Activated T-cell treated with anti-CD3 and anti-CD28 coated beads, Interleukin-2, amount 50 U/mL, for 72 hours (primary cell): ENCODE measurements around the gene AFAP1L1. TPM values are rescaled to one million over a fixed set of nuclear protein-coding genes. Genes with fewer than 3 reads are reported as not detected.

Experiments
- ATAC-seq, 2 donors: fragments of 150-1000 bp; cut with Tn5 transposase; replicated peaks in 1 of 2; 2 replicates each; pipeline ENCODE4 v1.10.0; 2021; ENCODE audit warnings: moderate library complexity in 2 of 2, mild to moderate bottlenecking in 1 of 2
- DNase-seq, 2 donors: peaks; one replicate each; pipeline ENCODE4 v3.0.0; 2021 to 2022; ENCODE audit warnings: mixed read lengths in 1 of 2
- H3K27ac Mint-ChIP-seq: one replicate; pipeline ENCODE4 v1.8.0; 2022; ENCODE audit warnings: mild to moderate bottlenecking, moderate library complexity, mixed read lengths
- H3K27me3 Mint-ChIP-seq: one replicate; pipeline ENCODE4 v1.8.0; 2022; ENCODE audit warnings: low read depth, mixed read lengths
- H3K36me3 Mint-ChIP-seq, 2 donors: one replicate each; pipeline ENCODE4 v1.8.0; 2022; ENCODE audit warnings: mixed read lengths in 2 of 2, mild to moderate bottlenecking in 1 of 2; ENCODE audit not compliant: insufficient read depth in 2 of 2
- H3K4me1 Mint-ChIP-seq: one replicate; pipeline ENCODE4 v1.8.0; 2022; ENCODE audit warnings: low read depth, mixed read lengths
- H3K4me3 Mint-ChIP-seq, 2 donors: one replicate each; pipeline ENCODE4 v1.8.0; 2022; ENCODE audit warnings: mild to moderate bottlenecking in 2 of 2, mixed read lengths in 2 of 2, moderate library complexity in 2 of 2
- H3K9me3 Mint-ChIP-seq, 2 donors: one replicate each; pipeline ENCODE4 v1.8.0; 2022; ENCODE audit warnings: mixed read lengths in 2 of 2
- total RNA-seq, 2 donors: library from RNA; stranded (reverse); gene quantifications; one replicate each; pipeline ENCODE4 v1.2.3, GENCODE V29; 2022

The AFAP1L1 gene
- total RNA-seq, 2 donors from 2014 or later: 0.12 to 0.17 TPM

GRCh38 chr5:149282027-149282965 is 10.6 kb downstream of the AFAP1L1 start:
- no peak for DNase-seq
- H3K4me1 Mint-ChIP-seq: peaks cover 16% of the 10 kb centered on the region
- H3K36me3 Mint-ChIP-seq: no peaks in the 10 kb centered on the region
- H3K4me3 Mint-ChIP-seq: no peak overlapping the region
- no peaks in the 10 kb centered on the region for H3K9me3 Mint-ChIP-seq
- ATAC-seq: no peak
- no peak overlapping the region for H3K27ac Mint-ChIP-seq
- H3K27me3 Mint-ChIP-seq: peaks cover 12% of the 10 kb centered on the region

DNA sequence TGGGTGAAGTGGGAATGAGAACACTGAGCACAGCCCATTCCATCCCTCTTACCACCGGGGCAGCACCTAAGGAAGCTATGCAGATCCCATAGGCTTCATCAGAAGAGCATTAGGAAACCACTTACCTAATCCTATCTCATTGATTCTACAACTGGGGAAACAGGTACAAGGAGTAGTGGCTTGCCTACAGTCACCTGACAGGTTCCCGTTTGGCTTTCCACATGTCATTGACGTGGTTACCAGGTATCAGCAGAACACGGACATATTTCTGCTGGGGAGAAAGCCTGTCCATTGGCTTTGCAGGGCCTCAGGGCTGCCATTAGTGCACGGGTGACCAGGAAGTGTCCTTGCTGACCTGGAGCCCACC is 11.3 kb downstream of the AFAP1L1 start:
- no peaks in the 10 kb centered on the region for H3K9me3 Mint-ChIP-seq
- no peaks in the 10 kb centered on the region for H3K36me3 Mint-ChIP-seq
- DNase-seq (no peak), ATAC-seq (no peak)
- peaks cover 16% of the 10 kb centered on the region for H3K4me1 Mint-ChIP-seq
- peaks cover 5% of the 10 kb centered on the region for H3K27me3 Mint-ChIP-seq
- no peak overlapping the region for H3K27ac Mint-ChIP-seq
- no peak overlapping the region for H3K4me3 Mint-ChIP-seq

DNA sequence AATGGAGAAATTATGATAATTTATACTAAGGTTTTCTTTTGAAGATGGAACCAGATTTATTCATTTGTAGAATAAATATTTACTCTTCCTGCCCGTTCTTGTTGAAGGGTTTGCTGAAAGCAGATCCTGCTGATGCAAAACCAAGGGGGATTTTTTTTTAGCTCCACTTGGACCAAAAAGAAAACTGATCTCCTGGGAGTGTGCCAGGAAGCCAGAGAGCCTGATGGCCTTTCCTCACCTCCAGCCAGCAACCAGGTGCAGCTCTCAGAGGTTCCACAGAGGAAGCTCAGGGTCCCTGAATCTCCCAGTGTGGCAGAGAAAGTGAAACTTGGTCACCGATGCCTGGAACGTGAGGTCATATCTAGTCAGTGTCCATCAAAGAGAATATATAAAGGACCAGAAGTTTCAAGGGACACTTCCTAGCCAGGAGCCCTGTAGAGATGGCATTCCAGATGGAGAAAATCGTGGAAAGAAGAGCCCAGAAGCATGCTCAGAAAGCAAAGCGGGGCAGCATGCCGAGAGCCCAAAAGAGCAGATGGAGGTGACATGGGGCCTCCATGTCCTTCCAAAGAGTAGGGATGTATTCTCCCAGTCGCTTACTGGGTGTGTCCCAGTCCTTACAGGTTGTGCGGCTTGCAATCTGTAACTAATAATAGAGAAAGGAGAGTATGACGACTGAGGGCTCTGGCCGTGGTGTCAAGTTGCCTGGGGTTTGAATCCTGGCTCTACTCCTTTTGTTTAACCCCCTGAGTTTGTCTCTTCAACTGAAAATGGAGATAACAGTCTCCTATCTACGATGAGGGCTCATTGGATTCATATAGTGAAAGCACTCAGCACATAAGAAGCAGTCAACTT is 12.2 kb downstream of the AFAP1L1 start:
- H3K27ac Mint-ChIP-seq: no peak overlapping the region
- DNase-seq: no peak
- H3K36me3 Mint-ChIP-seq: no peaks in the 10 kb centered on the region
- no peaks in the 10 kb centered on the region for H3K9me3 Mint-ChIP-seq
- H3K27me3 Mint-ChIP-seq: no peaks in the 10 kb centered on the region
- peaks cover 16% of the 10 kb centered on the region for H3K4me1 Mint-ChIP-seq
- no peak for ATAC-seq
- H3K4me3 Mint-ChIP-seq: no peak overlapping the region

GRCh38 chr5:149284501-149284900 is 12.8 kb downstream of the AFAP1L1 start:
- ATAC-seq (no peak), DNase-seq (no peak)
- Mint-ChIP-seq H3K27me3 (no peaks in the 10 kb centered on the region), H3K9me3 (no peaks in the 10 kb centered on the region), H3K36me3 (no peaks in the 10 kb centered on the region), H3K4me1 (peaks cover 16% of the 10 kb centered on the region), H3K27ac (no peak overlapping the region), H3K4me3 (no peak overlapping the region)

DNA sequence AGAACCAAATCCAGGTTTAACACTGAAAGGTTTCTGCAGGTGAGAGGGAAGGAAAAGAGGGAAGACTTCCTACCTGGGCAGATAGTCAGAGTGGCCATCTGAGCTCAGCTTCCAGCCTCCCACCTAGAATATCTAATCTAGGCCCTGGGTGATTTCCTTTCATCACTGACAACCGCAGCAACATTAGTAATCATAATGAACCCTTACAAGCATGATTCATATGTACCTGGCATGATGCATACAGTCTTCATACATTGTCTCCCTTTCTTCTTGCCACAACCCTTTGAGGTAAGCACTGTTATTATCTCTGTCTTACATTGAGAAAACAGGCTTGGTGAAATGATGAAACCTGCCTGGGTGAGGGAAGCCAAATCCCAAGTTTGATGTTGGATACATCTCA is 13.5 kb downstream of the AFAP1L1 start:
- H3K27ac Mint-ChIP-seq: no peak overlapping the region

GRCh38 chr5:149288436-149288835 is 16.8 kb downstream of the AFAP1L1 start:
- Mint-ChIP-seq H3K4me3 (no peak overlapping the region), H3K27me3 (no peaks in the 10 kb centered on the region), H3K36me3 (no peaks in the 10 kb centered on the region), H3K4me1 (peaks cover 16% of the 10 kb centered on the region), H3K9me3 (no peaks in the 10 kb centered on the region), H3K27ac (no peak overlapping the region)
- ATAC-seq (no peak), DNase-seq (no peak)

More for the DNA sequence above, 13.5 kb downstream of the AFAP1L1 start:
- DNase-seq: no peak
- Mint-ChIP-seq H3K27me3 (no peaks in the 10 kb centered on the region), H3K4me3 (no peak overlapping the region), H3K4me1 (peaks cover 16% of the 10 kb centered on the region), H3K36me3 (no peaks in the 10 kb centered on the region), H3K9me3 (no peaks in the 10 kb centered on the region)
- peak; percentile 99 for ATAC-seq

DNA sequence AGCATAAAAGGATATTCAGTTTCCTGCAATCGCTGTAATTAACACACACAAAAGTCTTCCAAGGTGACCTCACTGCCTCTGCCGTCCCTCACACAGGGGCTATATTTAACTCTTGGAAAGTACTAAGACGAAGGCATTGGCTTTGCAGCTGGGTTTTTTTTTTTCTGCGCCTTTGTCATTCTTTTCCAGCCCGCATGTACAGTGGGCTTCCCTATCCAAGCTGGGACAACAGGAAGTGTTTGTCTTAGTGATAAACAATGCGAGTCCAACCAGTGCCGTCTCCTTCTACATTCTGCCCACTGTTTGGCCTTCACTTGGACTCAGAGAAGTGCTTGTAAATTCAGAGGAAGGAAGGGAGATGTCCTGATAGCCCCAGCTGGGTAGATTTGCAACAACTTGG is 17.6 kb downstream of the AFAP1L1 start:
- Mint-ChIP-seq H3K36me3 (no peaks in the 10 kb centered on the region), H3K9me3 (no peaks in the 10 kb centered on the region), H3K4me1 (peaks cover 15% of the 10 kb centered on the region), H3K27ac (no peak overlapping the region), H3K27me3 (no peaks in the 10 kb centered on the region), H3K4me3 (no peak overlapping the region)
- DNase-seq (no peak), ATAC-seq (no peak)

DNA sequence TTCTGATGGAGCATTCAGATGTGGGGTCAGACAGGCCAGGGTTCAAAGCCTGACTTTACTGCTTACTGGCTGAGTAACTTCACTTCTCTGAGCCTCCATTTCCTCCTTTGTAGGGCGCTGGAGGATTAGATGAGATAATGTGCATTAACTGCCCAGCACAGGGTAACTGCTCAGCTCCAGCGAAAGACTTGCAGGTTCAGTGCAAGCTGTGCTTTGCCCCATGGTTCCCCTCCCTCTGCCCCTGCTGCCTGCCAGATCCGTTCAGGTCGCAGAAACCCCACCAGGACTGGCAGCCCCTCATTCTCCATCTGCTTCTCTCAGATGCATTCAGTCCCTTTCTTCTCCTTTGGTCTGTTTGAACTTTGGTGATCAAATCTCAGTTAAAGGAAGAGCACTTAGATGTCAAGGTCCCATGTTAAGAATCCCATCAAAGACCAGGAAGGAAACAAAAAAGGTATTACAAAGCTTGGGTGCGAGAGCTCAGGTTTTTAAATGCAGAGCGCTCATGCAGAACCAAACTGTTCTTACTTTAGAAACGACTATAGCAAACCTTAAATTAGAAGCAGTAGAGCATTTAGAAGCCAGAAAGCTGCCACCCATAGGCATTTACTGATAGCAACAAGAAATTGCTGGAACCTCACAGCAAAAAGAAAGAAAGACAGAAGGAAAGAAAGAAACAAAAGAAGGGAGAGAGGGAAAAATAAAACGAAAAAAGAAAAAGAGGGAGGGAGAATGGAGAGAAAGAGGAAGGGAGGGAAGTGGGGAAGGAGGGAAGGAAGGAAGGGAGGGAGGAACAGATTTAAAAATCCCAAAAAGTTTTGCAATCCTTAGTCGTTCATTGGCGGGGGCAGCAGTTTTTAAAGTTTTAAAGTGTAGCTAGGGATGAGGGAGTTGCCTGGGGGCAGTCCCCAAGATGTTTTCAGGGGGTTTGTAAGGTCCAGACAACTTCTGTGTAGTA is 23.5 kb downstream of the AFAP1L1 start:
- Mint-ChIP-seq H3K36me3 (no peaks in the 10 kb centered on the region), H3K4me3 (peak overlapping the region in 1 of 2 donors; percentile 5), H3K27me3 (no peaks in the 10 kb centered on the region), H3K4me1 (peaks cover 38% of the 10 kb centered on the region), H3K27ac (no peak overlapping the region), H3K9me3 (no peaks in the 10 kb centered on the region)
- DNase-seq: no peak
- peak; percentile 23 for ATAC-seq

- no peak overlapping the region for H3K4me3 Mint-ChIP-seq
- no peaks in the 10 kb centered on the region for H3K27me3 Mint-ChIP-seq
- no peaks in the 10 kb centered on the region for H3K9me3 Mint-ChIP-seq
- ATAC-seq (no peak), DNase-seq (no peak)
- no peaks in the 10 kb centered on the region for H3K36me3 Mint-ChIP-seq
- H3K27ac Mint-ChIP-seq: no peak overlapping the region
- peaks cover 38% of the 10 kb centered on the region for H3K4me1 Mint-ChIP-seq
These were observed 25.8 kb downstream of the AFAP1L1 start for GRCh38 chr5:149297340-149298025.

GRCh38 chr5:149298163-149298562 is 26.5 kb downstream of the AFAP1L1 start:
- DNase-seq (no peak), ATAC-seq (peak; percentile 33 to 72)
- Mint-ChIP-seq H3K4me1 (peaks cover 38% of the 10 kb centered on the region), H3K27me3 (no peaks in the 10 kb centered on the region), H3K27ac (no peak overlapping the region), H3K4me3 (no peak overlapping the region), H3K36me3 (no peaks in the 10 kb centered on the region), H3K9me3 (no peaks in the 10 kb centered on the region)

GRCh38 chr5:149298842-149299404 is 27.3 kb downstream of the AFAP1L1 start:
- Mint-ChIP-seq H3K9me3 (no peaks in the 10 kb centered on the region), H3K36me3 (no peaks in the 10 kb centered on the region), H3K4me3 (no peak overlapping the region), H3K4me1 (peaks cover 38% of the 10 kb centered on the region), H3K27ac (no peak overlapping the region), H3K27me3 (no peaks in the 10 kb centered on the region)
- ATAC-seq (no peak), DNase-seq (no peak)
